GM18868 (cell line): ENCODE measurements around the gene PPP1R13B.

Experiments
- ATAC-seq: cut with Tn5 transposase; IDR thresholded peaks from one replicate; pipeline ENCODE4 v1.9.1; 2021; ENCODE audit warnings: mild to moderate bottlenecking, moderate library complexity; ENCODE audit not compliant: unreplicated experiment

The PPP1R13B gene

GRCh38 chr14:103836976-103837725 is 10.2 kb downstream of the PPP1R13B start:
- ATAC-seq, result no peak

GRCh38 chr14:103834956-103835355 is 12.4 kb downstream of the PPP1R13B start:
- no peak for ATAC-seq

- no peak for ATAC-seq
Observed at GRCh38 chr14:103833711-103834110, 13.7 kb downstream of the PPP1R13B start.

- ATAC-seq, result no peak
Observed at GRCh38 chr14:103832046-103832445, 15.3 kb downstream of the PPP1R13B start.

GRCh38 chr14:103830511-103831270 is 16.7 kb downstream of the PPP1R13B start:
- no peak for ATAC-seq

- ATAC-seq, result no peak
Observed at GRCh38 chr14:103828315-103828967, 18.9 kb downstream of the PPP1R13B start.

GRCh38 chr14:103825101-103825500 is 22.3 kb downstream of the PPP1R13B start:
- ATAC-seq, result no peak

GRCh38 chr14:103820908-103821307 is 26.5 kb downstream of the PPP1R13B start:
- no peak for ATAC-seq

- no peak for ATAC-seq
Observed at GRCh38 chr14:103820382-103820781, 27.0 kb downstream of the PPP1R13B start.

GRCh38 chr14:103819503-103820307 is 27.7 kb downstream of the PPP1R13B start:
- no peak for ATAC-seq

GRCh38 chr14:103818870-103819269 is 28.5 kb downstream of the PPP1R13B start:
- ATAC-seq, result no peak

GRCh38 chr14:103818422-103818821 is 29.0 kb downstream of the PPP1R13B start:
- no peak for ATAC-seq

- no peak for ATAC-seq
Observed at GRCh38 chr14:103817595-103817994, 29.8 kb downstream of the PPP1R13B start.

- no peak for ATAC-seq
Observed at GRCh38 chr14:103816991-103817390, 30.4 kb downstream of the PPP1R13B start.

GRCh38 chr14:103815253-103815652 is 32.1 kb downstream of the PPP1R13B start:
- no peak for ATAC-seq

GRCh38 chr14:103811189-103811588 is 36.2 kb downstream of the PPP1R13B start:
- ATAC-seq, result no peak

- no peak for ATAC-seq
Observed at GRCh38 chr14:103808403-103809001, 38.9 kb downstream of the PPP1R13B start.

GRCh38 chr14:103806805-103807204 is 40.6 kb downstream of the PPP1R13B start:
- ATAC-seq, result no peak

- no peak for ATAC-seq
Observed at GRCh38 chr14:103805708-103806107, 41.7 kb downstream of the PPP1R13B start.

- no peak for ATAC-seq
Observed at GRCh38 chr14:103803661-103804060, 43.7 kb downstream of the PPP1R13B start.
